ENCODE results near the gene CORO2A.

Gene CORO2A

DNA sequence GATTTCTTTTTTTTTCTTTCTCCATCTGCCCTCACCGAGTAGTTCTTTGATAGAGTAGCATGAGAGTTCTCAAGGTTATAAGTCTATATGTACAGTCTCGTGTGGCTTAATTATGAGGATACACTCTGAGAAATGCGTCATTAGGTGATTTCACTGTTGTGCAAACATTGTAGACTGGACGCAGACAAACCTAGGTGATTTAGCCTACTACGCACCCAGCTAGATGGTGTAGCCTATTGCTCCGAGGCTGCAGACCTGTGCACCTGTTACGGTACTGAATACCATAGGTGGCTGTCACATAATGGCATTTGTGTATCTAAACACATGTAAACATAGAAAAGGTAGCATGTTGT is 26.9 kb upstream of the CORO2A start:
- no peak for DNase-seq

DNA sequence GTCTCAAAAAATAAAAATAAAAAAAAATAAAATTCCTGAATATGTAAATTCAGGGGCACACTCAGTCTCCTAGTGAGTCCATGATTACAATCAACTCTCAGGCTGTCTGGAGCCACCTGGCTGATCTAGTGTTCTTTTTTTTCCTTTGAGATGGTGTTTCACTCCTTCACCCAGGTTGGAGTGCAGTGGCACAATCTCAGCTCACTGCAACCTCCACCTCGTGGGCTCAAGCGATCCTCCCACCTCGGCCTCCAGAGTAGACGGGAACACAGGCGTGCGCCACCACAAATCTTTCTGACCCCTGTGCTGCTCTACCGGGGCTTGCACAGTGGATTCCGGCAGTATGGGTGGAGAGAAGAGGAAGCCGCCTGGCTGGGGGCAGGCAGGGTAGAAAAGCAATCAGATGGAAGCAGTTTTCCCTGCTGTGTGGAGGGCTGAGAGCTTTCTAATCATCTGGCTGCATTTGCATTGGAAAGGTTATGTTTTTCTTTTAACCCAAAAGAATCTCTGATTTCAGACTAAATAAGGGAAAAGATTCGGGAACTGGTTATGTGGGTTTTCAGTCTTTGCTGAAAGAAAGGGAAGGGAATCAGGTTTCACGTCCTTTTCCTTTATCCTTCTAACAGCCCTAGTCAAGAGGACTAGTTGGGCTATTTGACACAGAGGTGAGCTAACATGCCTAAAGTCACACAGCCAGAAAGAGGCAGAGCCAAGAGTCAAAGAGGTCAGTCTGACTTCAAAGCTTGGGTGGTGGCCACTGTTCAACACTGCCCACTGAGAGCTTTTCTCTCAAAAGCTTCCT is 26.3 kb upstream of the CORO2A start:
- no peak for DNase-seq

DNA sequence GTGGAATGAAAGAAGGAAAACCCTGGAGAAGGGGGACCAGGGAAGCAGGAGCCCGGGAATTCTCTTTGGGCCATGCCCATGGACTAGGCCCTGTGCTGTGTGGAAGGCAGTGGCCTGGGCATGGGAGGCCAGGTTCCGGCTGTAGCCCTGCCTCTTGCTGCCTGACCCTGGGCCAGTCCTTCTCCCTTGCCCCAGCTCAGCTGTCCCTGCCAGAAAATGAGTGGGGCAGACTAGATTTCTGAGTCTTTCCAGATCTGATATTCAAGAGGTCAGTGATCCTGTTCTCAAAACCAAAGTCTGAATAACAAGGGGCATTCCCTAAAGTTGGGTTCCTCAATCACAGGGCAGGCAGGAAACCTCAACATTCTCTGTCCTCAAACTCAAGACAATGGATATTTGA is 24.8 kb upstream of the CORO2A start:
- no peak for DNase-seq

DNA sequence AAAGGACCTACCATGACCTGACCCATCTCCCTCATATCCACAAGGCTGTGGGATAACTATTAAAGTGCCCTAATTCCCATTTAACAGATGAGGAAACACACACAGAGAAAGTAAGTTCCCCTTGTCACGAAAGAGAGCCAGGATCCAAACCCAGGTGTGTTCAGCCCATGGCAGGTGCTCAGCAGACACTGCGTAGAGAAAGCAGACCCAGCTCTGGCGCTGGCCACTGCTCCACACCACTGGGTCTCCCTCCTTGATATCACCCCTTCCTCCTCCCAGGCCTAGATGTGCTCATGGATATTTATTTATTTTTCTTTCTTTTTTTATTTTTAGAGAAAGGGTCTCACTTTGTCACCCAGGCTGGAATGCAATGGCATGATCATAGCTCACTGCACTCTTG is 24.0 kb upstream of the CORO2A start:
- no peak for DNase-seq

DNA sequence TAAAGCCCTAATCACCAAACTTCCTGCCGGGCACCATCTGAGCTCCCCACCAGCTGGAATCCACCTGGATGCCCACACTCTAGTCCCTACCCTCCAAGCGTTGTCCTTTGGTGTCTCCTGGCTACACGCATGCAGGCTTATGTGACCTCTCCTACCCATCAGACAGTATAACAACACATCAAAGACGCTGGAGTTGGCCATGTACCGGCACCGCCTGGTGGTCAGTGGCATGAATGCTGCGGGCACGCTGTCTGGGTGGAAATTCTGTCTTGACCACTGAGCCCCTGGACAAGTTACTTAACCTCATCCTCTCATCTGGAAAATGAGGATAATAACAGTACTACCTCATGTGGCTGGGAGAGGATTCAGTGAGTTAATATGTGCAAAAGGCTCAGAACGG is 23.4 kb upstream of the CORO2A start:
- DNase-seq: no peak

DNA sequence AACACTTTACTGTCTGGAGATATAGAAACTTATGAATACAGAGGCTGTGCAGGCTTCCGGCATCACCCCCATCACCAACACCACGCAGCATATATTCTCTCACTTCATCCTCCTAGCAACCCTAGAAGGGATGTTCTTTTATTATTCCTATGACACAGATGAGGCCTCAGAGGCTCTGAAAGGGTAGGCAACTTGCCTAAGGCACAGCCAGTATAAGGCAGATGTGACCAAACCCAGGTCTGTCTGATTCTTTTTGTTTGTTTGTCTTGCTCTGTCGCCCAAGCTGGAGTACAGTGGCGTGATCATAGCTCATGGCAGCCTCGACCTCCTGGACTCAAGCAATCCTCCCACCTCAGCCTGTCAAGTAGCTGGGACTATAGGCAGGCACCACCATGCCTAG is 22.8 kb upstream of the CORO2A start:
- DNase-seq: no peak

DNA sequence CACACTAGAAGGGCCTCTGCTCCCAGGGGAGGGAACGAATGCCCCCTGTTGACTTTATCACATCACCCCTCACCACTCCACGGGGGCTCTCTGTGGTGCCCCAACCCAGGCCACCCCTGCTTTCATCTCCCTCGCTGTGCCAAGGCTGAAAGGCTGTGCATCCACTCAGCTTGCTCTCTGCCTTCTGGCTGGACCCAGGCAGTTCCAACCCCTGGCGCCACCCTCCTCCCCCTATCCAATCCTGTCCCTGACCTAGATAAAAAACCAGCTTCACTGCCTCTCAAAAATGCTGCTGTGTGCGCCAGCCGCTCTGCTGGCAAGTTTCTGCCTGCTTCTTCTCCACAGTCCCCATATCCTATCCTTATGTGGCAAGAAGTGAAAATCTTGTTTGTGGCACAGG is 22.4 kb upstream of the CORO2A start:
- no peak for DNase-seq

DNA sequence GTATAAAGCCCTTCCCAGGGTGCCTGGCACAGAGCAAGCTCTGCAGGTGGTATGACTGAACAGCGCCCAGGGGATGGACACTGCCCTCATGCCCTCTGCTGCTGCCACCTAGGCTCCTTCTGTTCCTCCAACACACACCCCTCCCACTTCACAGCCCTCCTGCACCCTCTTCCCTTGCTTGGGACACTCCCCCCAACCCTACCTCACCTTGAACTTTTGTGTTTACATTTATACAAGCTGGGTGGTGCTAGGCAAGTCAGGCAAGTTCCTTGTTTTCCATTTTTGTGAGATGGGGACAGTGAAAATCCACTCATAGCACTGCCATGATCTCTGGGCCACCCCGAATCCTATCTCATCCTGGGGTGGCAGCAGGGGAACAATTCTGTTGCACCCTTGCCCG is 18.8 kb upstream of the CORO2A start:
- no peak for DNase-seq

DNA sequence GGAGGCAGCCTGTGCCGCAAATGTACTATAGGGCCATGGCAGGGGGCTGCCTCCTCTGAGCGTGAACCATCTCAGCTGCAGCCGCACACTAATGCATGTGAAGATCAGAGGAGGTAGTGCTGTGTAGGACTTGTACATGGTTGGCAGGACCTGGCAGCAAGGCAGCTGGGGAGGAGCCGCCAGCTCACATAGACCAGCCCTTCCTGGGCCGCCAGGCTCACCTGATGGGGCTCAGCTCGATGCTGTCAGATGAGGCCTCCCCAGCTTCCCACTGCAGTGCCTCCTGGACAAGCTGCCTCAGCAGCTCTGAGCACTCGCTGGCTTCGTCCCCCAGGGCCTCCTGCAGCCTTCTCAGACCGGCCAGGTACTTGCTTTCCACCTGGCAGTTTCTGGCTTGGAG is 18.0 kb upstream of the CORO2A start:
- DNase-seq: no peak

DNA sequence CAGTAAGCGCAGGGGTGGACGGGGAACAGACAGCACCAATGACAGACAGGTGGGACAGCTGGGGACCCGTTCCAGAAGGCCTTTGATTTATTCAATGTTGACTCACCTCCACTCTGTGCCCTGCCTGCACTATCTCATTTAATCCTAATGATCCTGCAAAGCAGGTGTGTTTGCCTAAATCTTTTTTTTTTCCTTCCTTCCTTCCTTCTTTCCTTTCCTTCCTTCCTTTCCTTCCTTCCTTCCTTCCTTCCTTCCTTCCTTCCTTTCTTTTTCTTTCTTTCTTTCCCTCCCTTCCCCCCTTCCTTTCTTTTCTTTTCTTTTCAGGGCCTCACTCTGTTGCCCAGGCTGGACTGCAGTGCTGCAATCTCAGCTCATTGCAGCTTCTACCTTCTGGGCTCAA is 17.1 kb upstream of the CORO2A start:
- DNase-seq: no peak

DNA sequence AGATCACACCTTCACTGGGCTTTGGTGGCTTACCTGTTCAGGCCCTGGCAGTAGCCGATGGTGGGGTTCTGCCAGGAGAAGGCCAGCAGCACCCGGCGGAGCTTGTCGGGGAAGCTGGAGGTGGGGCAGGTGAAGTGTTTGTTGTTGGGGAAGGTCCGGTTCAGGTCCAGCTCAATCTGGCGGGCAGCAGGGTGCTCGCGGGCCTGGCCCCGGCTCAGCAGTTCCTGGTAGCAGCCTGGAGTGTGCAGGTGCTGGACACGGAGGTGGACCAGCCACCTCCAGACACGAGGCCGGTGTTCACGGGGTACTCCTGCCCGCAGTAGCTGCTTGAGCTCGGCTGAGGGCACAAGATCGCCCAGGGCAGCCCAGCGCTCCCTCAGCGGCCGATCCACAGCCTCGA is 16.2 kb upstream of the CORO2A start:
- no peak for DNase-seq

DNA sequence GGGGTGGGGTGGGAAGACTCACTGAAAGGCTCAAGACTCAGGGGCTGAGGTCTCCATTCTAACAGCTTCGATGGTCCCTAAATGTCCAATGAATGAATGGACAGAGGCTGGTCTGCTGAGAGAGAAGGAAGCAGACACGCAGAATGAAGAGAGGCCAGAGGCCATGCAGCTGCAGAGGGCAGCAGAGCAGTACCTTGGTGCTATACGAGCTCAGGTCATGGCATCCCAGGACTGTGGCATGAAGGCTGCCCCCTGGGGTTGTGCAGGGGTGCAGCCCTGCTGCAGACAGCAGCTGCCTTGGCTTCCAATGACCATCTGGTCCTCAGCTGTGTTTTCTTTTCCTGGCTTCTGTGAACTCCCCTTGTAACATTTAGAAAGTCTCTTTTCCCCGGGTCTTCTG is 15.2 kb upstream of the CORO2A start:
- DNase-seq: no peak

DNA sequence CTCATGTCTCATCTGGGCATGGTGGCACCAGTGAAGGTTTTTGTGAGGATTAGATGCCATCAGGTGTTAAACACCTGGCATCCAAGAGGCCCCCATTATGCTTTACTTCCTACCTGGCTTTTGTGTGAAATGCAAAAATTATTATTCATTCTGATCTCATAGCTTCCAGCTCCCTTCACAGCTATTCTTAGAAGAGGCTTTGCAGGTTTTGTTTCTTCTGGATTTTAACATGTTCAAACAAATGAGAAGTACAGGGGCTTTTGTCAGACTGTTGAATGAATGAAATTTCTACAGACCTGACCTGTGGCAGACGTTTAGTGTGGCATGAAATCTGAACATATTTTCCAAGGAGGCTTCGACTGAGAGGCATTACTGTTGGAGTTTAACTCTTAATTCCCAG is 14.3 kb upstream of the CORO2A start:
- no peak for DNase-seq

DNA sequence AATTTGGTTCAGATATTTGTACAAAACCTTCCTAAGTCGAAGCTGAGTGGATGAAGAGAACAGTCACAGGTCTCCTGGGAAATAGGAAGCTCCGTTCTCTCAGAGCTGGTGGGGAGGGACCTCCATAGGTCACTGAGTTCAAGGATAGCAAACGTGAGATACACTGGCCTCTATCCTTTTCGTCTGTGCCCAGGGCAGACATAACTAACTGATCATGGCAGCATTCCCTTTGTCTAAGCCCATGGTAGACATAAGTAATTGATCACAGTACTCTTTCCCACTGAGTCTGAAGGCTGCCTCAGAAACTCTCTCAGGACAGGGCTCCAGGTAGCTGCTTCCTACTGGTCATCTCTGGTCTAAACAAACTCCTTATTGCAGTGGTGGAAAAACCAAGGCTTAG is 12.3 kb upstream of the CORO2A start:
- DNase-seq: no peak

DNA sequence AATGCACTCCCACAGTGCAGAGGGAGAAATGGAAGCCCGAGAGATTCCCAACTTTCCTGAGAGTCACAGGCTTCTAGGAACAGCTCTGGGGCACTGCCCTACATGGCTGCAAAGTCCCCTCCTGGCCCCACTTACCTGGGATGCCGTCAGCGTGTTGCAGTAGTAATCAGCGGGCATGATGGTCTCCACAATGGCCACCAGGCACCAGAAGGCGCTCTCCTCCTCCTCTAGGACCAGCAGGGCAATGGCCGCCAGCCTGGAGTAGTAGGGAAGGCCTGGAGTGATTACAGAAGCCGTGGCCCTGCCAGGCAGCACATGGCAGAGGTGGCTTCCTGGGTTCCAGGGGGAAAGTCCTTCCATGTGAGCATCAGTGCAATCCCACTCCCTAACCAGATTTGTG is 10.7 kb upstream of the CORO2A start:
- no peak for DNase-seq

DNA sequence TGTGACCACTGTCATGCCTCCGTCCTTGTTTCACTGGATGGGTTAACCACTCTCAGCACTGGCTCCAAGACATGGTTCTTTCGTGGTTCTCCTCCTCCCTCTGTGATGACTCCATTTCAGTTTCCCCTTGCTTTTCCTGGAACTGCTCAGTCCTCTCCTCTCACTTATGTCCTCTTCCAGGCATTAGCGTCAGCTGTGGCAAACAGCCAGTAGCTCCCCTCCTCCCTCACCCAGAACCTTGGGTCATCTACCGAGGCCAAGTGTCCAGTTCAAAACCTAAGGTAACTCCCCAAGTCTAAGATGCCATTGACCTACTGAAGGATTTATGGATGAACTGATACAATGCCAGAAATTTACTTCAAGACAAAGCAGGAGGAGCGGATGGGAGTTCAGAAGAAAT is 9.8 kb upstream of the CORO2A start:
- DNase-seq: no peak

DNA sequence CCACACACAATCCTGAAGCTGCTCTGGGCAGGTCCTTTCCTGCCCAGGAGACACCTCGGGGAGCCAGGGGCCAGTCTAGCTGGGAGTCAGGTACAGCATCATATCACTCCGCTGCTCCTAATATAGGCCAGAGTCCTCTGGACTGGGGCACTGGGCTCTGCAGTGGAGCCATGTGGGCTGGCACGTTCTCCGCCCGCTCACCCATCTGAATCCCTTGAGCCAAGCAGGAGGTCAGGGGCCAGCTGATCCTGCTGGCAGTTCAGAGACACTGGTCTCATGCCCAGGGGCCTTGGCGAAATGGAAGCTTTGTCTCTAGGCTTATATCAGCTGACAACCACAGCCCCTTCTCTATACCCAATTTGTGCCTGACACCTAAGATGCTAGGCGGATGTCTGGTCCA is 9.3 kb upstream of the CORO2A start:
- no peak for DNase-seq

DNA sequence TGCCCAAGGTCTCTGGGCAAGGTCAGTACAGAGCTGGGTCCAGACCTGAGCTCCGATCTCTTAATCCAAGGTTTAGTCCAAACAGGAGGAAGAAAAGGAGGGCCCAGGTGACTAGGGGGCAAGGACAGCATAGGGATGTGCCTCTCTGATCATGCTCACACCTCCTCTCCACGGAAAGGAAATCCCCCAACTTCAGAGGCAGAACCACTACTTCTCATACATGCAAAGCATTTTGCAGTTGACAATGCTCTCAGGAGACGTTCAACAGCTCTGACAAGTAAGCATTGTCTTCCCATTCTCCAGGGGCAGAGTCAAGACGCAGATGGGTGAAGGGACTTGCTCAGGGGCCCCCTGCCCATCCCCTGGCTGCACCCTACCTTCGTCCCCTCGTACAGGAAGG is 8.7 kb upstream of the CORO2A start:
- DNase-seq: no peak

DNA sequence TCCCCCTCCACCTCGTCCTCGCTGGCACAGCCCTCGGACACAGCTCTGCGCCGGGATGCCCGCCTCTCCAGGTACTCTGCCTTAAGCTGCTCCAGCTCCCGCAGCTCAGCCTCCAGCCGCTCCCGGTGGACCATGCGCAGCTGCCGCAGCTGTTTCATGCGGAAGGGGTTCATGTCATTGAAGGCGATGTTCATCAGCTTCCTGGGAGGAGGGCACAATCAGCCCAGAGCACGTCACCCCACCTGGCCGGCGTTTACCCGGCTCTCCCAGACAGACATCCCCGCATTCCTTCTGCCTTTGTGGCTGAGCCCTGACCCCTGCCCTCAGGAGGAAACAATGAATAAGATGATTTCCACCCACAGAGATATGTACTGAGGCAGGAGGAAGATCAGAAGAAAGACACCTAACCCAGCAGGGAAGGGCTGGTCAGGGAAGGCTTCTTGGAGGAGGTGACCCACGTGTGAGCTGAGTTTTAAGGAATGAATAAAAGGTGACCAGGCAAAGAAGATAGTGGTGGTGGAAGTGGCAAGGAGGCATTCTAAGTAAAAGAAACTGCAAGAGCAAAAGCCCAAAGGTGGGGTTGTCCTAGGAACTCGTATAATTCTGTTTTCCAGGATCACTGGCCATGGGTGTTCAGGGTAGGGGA is 7.1 kb upstream of the CORO2A start:
- DNase-seq: no peak

DNA sequence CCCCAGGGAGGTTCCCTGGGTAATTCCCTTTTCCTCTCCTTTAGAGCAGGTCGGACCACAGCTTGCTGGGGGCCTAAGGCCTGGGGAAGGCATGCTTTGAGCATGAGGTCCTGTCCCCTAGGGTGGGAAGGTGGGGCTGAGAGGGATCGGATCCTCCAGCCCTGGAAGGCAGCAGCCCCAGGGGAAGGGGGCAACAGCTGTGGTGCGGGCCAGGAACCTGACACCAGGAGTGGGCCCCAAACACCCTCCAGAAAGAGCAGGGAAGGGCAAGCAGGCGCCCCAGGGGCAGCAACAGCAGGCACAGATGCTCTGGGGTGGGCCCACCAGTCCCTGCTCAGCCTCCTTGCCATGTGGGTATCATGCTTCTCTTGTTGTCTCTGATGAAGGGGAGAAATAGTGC is 3.2 kb upstream of the CORO2A start:
- DNase-seq: no peak

DNA sequence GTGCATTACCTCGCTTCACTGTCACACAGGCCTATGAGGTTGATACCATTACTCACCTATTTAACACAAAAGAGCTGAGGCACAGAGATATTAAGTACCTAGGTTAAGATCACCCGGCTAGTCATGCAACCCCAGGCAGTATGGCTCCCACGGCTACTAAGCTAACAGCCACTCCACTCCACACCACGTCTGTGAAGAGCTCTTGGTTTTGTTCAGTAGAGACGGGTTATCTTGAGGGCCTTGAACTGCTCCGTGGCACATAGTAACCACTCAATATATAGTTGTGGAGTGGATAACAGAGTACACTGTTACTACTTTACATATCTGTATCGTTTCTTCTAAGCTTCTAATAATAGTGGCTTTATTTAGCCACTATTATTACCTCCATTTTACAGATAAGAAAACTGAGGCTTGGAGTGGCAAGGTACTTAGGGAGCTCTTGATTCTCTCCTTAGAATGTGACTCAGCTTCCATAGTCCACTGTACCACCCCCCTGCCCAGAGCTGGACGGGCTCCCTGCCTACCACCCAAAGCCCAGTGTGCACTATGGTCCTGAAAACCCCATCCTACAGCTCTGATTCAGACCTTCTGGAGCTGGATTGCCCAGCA is 1.0 kb upstream of the CORO2A start:
- DNase-seq: no peak

DNA sequence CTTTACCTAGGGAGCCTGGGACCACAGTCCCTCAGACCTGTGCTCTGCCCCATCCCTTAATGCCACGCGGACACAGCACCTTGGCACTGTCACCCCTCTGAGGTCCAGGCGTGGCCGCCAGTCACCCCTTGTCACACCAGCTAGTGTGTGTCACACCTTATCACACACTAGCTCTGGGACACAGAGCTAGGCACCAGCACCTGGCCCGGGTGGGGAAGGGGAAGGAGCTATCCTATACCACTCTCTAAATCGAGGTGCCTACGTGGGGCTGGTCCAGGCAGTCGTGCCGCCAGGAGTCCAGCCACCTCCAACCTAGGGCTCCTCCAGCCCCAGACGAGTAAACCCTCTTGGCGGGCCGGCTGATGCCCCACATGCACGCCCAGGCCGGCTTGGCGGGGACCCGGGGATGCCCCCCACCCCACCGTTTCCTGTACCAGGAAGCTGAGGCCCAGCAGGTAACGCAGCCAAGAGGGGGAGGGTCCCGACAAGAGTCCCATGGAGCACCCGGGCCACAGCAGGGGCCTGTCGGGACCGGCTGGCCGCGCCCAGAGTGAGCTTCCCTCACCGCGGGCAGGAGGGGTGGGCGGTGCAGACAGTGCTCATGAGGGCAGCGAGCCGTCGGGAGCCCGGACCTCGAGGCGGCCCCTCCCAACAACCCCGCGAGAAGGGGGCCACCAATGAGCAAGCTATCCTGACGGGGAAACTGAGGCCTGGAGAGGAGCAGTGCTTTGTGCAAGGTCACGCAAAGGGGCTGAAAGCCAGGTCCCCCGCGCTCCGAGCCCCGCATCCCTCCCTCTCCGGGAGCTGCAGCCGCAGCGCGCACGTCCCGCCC is 550 bp downstream of the CORO2A start:
- DNase-seq: no peak

DNA sequence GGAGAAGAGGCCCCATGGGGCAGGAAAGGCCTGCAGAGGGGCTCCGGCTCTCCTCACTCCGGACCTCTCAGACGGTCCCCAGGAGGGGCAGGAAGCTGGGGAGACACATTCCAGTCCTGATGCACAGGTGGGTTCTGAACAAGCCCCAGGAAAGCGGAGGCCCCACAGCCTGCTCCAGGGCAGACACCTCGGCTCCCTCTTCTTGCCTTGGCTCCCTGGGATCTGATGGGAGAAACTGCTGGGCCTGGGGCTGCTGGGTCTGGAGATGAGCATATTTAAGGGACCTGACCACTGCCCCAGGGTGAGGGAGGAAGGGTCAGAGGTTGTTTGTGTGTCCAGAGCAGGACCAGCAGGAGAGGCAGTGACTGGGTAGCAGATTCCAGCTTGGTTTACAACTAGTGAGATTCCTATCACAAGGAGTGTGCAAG is 1.2 kb downstream of the CORO2A start:
- DNase-seq: no peak

DNA sequence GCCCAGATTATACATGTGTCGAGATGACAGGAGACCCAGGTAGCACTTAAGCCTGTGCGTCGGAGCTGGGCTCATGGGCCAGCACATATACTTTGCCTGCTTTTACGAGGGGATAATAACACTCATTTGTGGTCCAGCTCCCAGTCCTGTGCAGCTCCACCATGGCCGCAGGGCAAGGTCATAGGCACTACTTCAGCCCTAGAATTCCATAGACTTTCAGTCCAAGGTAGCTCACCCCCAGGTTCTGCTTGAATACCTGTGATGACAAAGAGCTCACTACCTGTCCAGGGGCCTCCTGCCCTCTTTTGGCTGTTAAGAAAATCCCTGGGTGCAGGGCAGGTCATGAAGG is 1.7 kb downstream of the CORO2A start:
- no peak for DNase-seq
